AG08396 (cell line): ENCODE results near the gene AIFM2.
"Not testable (repeated sequence)": the region's sequence is repeated elsewhere in the genome, so short reads cannot be mapped to it uniquely, and the experiment has no call there.

Experiments used
- DNase-seq: peaks from one replicate; pipeline ENCODE4 v3.0.0; 2012; ENCODE audit warnings: low spot score, mixed read lengths

Gene AIFM2

DNA sequence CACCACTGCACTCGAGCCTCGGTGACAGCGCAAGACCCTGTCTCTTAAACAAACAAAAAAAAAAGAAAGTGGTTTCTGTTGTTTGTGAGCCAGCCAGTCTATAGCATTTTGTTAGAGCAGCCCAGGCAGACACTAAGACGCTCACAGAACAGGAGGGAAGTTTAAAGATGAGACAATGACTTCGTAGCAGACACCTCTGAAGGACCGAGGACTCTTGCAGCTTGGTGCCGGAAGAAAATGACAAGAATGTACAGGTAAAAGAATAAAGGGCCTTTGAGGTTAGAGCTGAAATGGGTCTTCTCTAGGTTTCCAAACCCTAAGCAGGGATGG lies 40.3 kb downstream of the AIFM2 start:
- DNase-seq: no peak

DNA sequence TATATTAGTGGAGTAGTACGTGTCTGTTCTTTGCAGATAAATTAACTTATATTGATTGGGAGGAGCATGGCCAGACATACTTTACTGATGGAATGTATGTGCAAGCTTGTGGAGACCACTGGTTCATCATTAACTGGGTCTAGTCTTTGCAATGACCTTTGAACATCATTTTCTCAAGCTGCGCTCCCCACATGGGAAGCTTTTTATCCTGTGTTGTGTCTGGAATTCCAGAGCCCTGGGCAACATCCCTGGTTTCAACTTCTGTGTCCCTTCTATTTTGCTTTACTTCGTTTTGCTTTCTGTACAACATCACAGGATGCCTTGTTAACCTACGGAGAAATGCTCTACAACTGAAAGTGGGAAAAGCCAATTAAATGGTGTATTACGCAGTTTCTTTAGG lies 41.7 kb downstream of the AIFM2 start:
- no peak for DNase-seq

DNA sequence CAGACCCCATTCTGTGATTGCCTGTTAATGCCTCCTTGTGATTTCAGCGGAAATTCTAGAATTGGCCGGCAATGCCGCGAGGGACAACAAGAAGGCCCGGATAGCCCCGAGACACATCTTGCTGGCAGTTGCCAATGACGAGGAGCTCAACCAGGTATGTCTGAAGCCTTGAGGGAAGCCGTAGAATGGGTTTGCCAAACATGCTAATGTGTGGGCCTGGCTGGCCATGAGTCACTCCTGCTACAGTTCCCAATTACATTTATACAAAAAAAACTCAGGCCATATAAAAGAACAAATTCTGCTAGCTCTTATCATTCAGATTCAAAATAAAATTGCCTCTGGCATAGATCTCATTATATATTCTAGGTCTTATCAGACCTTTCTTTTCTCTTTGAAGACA lies 42.6 kb downstream of the AIFM2 start:
- DNase-seq: no peak

DNA sequence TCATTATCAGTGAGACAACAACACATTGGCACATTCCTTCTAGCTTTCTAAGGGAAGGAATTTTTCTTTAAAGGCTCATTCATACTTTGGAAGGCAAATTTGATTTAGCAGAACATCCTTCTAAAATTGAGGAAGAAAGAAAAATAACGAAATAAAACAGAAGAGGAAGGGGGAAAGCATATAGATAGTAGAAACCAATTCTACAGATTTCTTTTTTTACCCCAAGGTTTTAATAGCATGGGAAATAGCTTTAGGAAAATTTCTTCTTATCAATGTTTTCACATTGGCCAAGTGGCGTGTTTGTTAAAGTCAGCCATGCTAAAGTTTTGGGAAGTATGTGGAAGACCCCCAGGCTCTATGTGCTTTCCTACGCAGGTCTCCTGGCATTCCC lies 44.3 kb downstream of the AIFM2 start:
- no peak for DNase-seq

DNA sequence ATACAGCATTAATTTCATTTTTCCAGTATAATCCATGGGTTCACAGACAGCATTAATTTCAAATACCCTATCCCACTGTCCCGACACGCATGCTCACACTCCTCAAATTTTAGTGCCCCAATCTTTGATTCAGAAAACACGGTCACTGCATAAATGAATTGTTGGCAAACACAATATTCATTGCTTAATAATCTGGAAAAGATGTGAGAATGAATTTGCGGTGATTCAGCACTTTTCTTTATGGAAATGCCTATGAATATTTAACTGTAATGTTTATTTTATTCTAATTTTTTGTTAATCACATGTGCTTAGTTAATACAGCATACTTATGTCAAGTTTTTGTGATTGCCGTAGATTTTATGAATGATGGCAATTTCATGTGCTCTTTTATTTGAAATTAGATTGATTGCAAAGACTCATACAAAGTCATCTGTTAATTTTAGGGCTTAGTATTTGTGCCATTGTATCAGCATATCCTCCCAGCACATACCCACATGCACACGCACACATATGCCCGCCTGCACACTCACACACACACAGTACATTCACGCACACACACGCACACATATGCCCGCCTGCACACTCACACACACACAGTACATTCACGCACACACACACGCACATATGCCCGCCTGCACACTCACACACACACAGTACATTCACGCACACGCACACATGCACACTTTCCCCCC lies 44.9 kb downstream of the AIFM2 start:
- DNase-seq: no peak

DNA sequence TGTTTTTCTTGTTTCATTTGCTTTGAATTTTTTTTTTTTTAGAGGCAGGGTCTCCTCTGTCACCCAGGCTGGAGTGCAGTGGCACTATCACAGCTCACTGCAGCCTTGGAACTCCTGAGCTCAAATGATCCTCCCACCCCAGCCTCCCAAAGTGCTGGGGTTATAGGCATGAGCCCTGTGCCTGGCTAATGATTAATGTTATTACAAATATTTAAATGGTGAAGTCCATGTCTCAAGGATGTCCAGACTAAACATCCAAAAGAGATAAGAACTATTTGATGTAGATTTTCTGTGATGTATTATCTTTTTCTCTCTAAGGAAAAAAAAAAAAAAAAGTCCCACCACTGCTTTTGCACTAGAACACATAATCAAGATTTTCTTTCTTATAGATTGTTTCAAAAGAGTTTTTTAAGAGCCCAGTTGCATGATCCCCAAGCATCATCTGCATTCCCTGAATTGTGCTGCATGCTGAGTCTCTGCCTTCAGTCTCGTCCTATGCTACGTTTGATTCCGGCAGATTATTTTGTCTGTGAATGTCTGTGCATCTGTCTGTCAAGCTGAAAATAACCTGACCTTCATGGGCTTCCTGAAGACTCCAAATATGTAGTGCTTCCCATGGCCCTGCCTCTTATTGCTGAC lies 46.5 kb downstream of the AIFM2 start:
- no peak for DNase-seq

DNA sequence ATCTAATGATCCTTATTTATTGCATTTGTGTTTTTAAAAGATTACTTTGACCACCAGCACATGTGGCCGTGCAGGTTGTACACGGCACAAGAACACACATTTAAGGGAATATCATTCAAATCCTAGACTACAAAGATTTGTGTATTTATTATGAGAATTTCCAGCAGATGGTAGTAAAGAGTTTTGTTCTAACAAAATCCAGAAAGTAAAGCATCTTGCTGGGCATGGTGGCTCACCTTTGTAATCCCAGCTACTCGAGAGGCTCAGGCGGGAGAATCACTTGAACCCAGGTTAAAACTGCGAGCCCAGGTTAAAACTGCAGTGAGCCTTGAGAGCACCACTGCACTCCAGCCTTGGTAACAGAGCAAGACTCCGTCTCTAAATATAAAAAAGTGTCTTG lies 48.4 kb downstream of the AIFM2 start:
- DNase-seq: no peak

DNA sequence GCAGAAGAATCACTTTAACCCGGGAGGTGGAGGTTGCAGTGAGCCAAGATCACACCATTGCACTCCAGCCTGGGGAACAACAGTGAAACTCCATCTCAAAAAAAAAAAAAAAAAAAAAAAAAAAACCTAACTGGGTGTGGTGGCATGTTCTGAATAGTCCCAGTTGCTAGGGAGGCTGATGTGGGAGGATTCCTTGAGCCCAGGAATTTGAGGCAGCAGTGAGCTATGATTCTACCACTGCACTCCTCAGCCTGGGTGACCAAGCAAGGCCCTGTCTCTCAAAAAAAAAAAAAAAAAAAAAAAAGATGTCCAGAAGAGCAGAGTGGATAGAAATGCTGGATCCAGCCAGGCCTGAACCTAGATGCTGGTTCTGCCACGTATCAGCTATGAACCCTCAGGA lies 51.8 kb downstream of the AIFM2 start:
- DNase-seq: not testable (repeated sequence)

DNA sequence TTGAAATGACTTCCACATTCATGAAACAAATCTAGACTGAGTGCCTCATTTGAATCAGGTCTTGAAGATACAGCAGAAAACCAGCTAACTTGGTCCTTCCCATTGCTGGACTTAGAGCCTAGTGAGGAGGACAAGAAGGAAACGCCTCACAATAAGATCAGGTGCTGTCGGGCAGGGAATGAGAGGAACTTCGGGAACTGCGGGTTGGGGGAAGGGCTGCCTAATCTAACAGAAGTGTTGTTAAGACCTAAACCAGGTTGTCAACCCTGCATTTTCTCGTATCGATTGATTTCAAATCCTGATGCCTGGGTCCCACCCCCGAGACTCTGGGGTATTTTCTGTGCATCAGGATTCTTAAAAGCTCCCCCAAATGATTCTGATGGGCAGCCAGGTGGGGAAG lies 53.7 kb downstream of the AIFM2 start:
- no peak for DNase-seq

DNA sequence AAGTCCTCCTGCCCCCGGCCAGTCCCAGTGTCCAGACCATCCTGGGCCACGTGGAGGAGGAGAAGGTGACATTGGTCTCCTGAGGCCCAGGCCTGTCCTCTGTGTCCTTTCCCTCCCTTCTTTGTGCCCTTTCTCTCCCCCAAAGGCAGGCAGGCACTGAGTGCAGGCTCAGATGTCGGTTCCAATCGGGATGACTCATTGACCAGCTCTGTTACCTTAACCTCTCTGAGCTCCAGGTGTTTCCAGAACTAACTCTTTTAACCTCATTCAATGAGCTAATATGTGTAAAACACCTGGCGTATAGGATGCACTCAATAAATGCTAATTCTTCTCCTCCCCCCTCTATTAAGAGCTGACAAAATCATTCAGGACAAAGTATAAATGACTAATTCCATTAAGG lies 54.3 kb downstream of the AIFM2 start:
- no peak for DNase-seq

DNA sequence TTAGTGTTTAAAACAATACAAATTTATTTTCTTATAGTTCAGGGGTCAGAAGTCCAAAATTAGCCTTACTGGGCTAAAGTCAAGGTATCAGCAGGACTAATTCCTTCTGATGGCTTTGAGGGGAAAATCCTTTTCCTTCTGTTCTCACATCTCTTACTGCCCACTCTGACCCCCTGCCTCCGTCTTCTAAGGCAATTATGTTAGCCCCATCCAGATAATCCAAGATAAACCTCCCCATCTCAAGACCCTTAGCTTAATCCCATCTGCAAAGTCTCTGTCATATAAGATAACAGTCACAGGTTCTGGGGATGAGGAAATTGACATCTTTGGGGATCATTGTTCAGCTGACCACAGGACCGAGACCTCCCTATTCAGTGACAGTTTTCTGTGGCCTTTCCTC lies 57.7 kb downstream of the AIFM2 start:
- no peak for DNase-seq

DNA sequence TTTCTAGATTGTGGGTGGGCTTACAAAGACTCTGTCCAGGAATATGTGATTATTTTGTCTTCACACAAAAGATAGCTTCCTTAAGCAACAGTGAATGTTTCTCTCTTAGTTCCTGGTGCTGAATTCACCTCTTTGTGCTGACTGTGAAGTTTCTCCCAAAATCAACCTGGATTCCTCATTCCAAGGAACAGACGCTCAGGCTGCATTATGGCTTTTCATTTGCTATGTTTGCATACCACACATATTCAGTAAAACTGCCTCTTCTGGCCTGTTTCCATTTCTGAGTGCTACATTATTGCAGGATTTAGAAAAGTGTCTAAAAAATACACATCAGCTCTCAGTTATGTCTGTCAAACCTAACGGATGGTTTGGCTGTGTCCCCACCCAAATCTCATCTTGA lies 58.5 kb downstream of the AIFM2 start:
- no peak for DNase-seq

DNA sequence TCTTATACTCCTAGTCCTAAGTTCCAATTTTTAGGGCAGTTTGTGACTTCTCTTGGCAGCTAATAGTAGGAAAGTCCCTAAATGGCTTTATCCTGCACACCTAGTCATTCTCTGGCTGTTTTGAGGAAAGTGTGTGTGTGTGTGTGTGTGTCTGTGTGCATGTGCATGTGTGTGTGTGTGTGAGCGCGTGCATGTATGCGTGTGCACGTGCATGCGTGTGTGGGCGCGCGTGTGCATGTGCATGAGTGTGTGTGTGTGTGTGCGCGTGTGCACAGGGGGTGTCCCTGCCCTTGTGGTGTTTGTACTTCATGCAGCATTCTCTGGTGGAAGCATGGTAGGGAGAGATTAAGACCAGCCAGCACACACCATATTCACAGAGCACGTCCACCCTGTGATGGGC lies 61.8 kb downstream of the AIFM2 start:
- DNase-seq: no peak

DNA sequence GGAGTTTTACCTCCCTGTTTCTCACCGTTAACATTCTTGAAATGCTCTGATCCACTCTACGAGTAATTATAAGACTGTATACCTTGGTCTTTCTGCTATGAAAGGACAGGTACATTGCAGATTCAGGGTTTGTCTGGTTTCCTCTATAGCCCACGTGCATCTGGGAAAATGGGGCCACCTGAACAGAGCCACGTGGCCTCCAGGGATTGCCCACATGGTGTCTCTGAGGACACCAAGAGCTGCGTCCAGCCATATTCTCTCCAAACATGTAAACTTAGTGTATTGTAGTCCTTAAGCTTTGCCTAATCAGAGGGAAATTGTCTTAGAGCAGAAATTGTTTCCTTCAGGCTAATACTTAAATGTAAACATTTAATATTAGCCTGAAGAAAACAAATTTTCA lies 63.3 kb downstream of the AIFM2 start:
- DNase-seq: no peak

DNA sequence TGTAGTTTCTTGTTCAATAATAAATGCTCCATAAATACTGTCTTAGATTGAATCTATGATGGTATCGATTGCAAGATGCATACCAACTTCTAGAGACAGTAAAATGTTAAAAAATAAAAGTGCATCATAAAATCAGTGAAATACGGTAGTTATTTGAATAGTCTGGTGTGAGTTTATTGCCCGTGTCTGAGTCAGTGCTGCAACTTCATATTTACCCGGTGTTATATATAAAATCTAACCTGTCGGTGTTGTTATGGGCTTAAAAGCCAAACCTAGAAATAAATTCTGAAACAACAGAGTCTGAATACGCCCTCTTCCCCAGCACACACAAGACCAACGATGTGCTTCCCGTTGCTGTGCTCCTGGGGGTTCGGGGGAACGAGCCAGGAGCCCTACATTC lies 63.7 kb downstream of the AIFM2 start:
- no peak for DNase-seq

DNA sequence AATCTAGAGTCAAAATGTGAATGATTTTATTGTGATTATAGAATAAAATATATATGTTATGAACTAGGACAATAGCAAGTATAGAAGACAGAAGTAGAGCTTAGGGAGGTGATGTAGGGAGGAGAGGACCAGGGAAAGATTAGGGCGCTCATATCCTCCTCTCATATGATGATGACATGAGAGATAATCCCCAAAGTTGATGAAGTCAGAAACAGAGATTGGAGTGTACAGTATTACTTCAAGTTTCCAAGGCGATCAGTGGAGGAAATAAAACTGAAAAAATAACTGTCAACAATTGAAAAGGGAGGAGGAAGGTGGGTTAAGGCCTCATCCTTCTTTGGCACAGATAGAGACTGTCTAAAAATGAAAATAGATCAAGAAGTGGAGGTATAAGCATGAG lies 65.0 kb downstream of the AIFM2 start:
- DNase-seq: no peak

DNA sequence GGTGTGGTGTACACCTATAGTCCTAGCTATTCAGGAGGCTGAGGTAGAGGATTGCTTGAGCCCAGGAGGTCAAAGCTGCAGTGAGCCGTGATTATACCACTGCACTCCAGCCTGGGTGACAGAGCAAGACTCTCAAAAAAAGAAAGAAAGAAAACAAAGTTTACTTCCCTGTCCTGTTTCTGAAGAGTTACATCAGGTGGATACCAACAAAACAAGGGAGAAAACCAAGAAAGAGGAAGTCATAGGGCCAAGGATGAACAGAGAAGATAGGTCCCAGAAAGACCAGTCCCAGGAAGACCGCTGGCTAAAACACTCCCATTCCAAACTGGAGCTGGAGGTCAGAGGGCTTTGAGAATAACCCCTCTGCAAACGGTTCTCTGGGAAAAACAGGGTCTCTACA lies 66.4 kb downstream of the AIFM2 start:
- DNase-seq: no peak

DNA sequence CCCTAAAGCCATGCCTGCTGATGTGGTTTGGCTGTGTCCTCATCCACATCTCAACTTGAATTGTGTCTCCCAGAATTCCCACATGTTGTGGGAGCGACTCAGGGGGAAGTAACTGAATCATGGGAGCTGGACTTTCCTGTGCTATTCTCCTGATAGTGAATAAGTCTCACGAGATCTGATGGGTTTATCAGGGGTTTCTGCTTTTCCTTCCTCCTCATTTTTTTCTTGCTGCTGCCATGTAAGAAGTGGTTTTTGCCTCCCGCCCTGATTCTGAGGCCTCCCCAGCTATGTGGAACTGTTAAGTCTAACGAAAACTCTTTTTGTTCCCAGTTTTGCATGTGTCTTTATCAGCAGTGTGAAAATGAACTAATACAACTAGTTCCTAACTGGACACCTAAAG lies 68.1 kb downstream of the AIFM2 start:
- DNase-seq: no peak

DNA sequence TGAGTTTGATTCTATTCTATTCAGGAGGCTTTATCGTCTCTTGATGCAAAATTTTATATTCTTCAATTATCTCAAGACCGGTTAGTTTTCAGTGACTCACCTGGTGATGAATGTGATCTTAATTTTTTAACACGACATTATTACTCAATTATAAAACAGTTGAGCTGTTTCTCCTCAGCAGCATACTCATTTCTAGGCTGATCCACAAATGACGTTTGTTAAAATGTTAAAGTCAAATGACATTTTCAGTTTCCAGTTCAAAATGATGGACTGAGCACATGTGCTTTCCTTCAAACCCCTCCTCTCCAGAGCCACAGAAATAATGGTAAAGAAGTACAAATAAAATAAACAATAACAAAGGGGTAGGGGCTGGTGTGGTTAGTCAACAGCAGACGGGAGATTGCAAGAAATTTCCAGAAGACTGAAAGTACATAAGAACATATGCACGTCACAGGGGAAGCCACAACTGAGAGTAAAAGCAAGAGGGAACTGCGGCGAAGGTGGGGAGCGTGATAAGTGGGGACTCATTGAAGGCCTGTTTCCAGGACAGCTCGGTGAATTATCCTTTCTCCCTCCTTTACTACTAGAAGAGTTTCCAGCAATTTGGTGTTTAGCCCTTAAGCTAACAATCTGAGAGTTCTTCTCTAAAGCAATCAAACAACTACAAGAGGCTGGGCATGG lies 69.1 kb downstream of the AIFM2 start:
- no peak for DNase-seq
